ENCODE results near the gene NECAP2.
"Not testable (repeated sequence)": the region's sequence is repeated elsewhere in the genome, so short reads cannot be mapped to it uniquely, and the experiment has no call there.

Gene NECAP2

GRCh38 chr1:16433030-16433429 is 7.5 kb upstream of the NECAP2 start:
- no peak for DNase-seq

- DNase-seq = no peak
These were observed 6.5 kb upstream of the NECAP2 start for GRCh38 chr1:16434007-16434406.

- DNase-seq = no peak
These were observed 6.0 kb upstream of the NECAP2 start for GRCh38 chr1:16434501-16434900.

GRCh38 chr1:16436946-16437474 is 3.5 kb upstream of the NECAP2 start, which contains the start of gene SPATA21:
Gene SPATA21 (minus strand): TSS chr1:16437424. CDS start chr1:16431371, 6,053 bp downstream.
- no peak for DNase-seq

GRCh38 chr1:16438516-16438915 is 2.0 kb upstream of the NECAP2 start:
- DNase-seq = no peak

GRCh38 chr1:16438924-16439323 is 1.6 kb upstream of the NECAP2 start:
- DNase-seq = no peak

- no peak for DNase-seq
These were observed 424 bp upstream of the NECAP2 start for GRCh38 chr1:16440131-16440469.

- no peak for DNase-seq
These were observed 750 bp downstream of the NECAP2 start for GRCh38 chr1:16441282-16441665.

- no peak for DNase-seq
These were observed 1.7 kb downstream of the NECAP2 start for GRCh38 chr1:16442265-16442664.

- DNase-seq = peak in 1 of 2 donors; percentile 17
These were observed 2.4 kb downstream of the NECAP2 start for GRCh38 chr1:16442941-16443340.

- no peak for DNase-seq
These were observed 3.6 kb downstream of the NECAP2 start for GRCh38 chr1:16443975-16444770.

- DNase-seq = no peak
These were observed 4.5 kb downstream of the NECAP2 start for GRCh38 chr1:16445052-16445451.

GRCh38 chr1:16446116-16446515 is 5.6 kb downstream of the NECAP2 start:
- DNase-seq = no peak

GRCh38 chr1:16447641-16448040 is 7.1 kb downstream of the NECAP2 start:
- no peak for DNase-seq

GRCh38 chr1:16449065-16449464 is 8.5 kb downstream of the NECAP2 start:
- no peak for DNase-seq

GRCh38 chr1:16449666-16450065 is 9.1 kb downstream of the NECAP2 start:
- DNase-seq = no peak

- DNase-seq = no peak
These were observed 10.4 kb downstream of the NECAP2 start for GRCh38 chr1:16450863-16451481.

- DNase-seq = no peak
These were observed 11.5 kb downstream of the NECAP2 start for GRCh38 chr1:16451841-16452528.

- DNase-seq = not testable (repeated sequence)
These were observed 14.4 kb downstream of the NECAP2 start for GRCh38 chr1:16454909-16455308.

- not testable (repeated sequence) for DNase-seq
These were observed 15.6 kb downstream of the NECAP2 start for GRCh38 chr1:16456151-16456550.

GRCh38 chr1:16458831-16459230 is 18.3 kb downstream of the NECAP2 start:
- DNase-seq = no peak

- no peak for DNase-seq
These were observed 18.9 kb downstream of the NECAP2 start for GRCh38 chr1:16459352-16459925.

- no peak for DNase-seq
These were observed 21.2 kb downstream of the NECAP2 start for GRCh38 chr1:16461681-16462080.
